SU-DHL-6 (cell line): ENCODE data around the gene WASF3.

ENCODE experiments used
- EZH2phosphoT487 ChIP-seq: fragments of 200-600 bp; sonication (generic), shearing (Covaris generic); conservative IDR thresholded peaks from 2 replicates; pipeline ENCODE4 v1.6.1; 2018; ENCODE audit warnings: mild to moderate bottlenecking, antibody characterized with exemption, low read length, moderate library complexity, mixed read lengths
- TF ChIP-seq, protein P1 (sequence below): fragments of 200-600 bp; sonication (generic); IDR thresholded peaks from one replicate; pipeline ENCODE4 v1.5.1; 2017; ENCODE audit warnings: antibody characterized with exemption, mild to moderate bottlenecking, low read length, moderate library complexity; ENCODE audit not compliant: insufficient read depth, poor library complexity, severe bottlenecking

DNA sequence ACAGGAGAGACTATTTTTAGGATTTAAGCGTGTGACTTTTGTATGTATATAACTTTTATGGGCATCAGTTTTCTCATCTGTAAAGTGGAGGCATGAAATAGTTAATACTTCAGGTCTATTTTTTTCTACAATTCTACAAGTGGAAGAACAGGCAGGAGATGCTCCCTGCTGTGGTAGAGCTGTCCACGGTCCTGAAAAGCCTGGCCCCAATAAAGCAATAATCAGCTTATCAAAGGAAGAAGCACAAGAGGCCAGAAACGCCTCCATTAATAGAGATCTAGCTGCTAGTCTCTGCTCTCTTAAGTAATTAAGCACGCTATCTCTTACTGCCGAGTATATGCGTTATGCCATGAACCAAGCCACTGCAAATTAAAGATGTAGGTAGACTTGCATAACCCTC lies 28.0 kb upstream of the WASF3 start:
- TF ChIP-seq, protein P1, sequence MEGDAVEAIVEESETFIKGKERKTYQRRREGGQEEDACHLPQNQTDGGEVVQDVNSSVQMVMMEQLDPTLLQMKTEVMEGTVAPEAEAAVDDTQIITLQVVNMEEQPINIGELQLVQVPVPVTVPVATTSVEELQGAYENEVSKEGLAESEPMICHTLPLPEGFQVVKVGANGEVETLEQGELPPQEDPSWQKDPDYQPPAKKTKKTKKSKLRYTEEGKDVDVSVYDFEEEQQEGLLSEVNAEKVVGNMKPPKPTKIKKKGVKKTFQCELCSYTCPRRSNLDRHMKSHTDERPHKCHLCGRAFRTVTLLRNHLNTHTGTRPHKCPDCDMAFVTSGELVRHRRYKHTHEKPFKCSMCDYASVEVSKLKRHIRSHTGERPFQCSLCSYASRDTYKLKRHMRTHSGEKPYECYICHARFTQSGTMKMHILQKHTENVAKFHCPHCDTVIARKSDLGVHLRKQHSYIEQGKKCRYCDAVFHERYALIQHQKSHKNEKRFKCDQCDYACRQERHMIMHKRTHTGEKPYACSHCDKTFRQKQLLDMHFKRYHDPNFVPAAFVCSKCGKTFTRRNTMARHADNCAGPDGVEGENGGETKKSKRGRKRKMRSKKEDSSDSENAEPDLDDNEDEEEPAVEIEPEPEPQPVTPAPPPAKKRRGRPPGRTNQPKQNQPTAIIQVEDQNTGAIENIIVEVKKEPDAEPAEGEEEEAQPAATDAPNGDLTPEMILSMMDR = no peak
- TF ChIP-seq EZH2phosphoT487 = no peak
